ENCODE data around the gene CCDC47.

Gene CCDC47

DNA sequence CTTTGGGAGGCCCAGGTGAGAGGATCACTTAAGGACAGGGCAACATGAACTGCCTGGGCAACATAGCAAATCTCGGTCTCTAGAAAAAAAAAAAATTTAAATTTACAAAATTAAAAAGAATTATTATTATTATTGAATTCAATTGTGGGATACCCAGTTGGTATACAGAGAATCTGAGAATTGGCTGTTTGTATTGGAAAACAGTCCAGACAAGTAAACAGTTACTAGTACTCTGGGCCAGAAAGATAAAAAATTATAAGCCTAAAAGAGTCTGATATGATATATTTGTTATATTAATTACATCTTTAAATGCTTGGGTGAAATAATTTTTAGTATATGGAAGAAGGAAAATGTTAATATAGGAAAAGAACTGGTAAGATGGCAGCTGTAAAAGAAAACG lies 15.0 kb downstream of the CCDC47 start:
- DNase-seq (ENCODE audit: low read depth) = no peak
- no peak overlapping the region for H3K4me3 ChIP-seq (ENCODE audit: low read depth, low read length)
- TF ChIP-seq, protein P1, sequence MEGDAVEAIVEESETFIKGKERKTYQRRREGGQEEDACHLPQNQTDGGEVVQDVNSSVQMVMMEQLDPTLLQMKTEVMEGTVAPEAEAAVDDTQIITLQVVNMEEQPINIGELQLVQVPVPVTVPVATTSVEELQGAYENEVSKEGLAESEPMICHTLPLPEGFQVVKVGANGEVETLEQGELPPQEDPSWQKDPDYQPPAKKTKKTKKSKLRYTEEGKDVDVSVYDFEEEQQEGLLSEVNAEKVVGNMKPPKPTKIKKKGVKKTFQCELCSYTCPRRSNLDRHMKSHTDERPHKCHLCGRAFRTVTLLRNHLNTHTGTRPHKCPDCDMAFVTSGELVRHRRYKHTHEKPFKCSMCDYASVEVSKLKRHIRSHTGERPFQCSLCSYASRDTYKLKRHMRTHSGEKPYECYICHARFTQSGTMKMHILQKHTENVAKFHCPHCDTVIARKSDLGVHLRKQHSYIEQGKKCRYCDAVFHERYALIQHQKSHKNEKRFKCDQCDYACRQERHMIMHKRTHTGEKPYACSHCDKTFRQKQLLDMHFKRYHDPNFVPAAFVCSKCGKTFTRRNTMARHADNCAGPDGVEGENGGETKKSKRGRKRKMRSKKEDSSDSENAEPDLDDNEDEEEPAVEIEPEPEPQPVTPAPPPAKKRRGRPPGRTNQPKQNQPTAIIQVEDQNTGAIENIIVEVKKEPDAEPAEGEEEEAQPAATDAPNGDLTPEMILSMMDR (IDR thresholded peaks at IDR 0.05; ENCODE audit: low read depth, low read length, missing control alignments) = no peak

DNA sequence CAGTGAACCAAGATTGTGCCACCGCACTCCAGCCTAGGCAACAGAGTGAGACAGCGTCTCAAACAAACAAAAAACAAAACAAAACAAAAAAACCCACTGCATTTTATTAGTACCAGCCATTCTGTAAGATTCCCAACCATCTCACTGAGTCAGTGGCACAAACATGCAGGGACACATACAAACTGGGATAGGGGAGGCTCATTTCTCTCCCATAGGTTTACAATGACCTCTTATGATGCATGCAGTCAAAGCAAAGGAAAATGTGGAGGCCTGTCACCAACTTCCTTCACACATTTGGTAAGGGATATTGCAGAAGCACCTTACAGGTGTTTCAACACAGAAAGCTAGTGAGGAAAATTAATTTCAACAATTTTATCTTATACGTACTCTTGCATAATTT lies 19.4 kb downstream of the CCDC47 start:
- TF ChIP-seq, protein P1 (IDR thresholded peaks at IDR 0.05; ENCODE audit: low read depth, low read length, missing control alignments) = no peak
- no peak for DNase-seq (ENCODE audit: low read depth)
- no peak overlapping the region for H3K4me3 ChIP-seq (ENCODE audit: low read depth, low read length)

DNA sequence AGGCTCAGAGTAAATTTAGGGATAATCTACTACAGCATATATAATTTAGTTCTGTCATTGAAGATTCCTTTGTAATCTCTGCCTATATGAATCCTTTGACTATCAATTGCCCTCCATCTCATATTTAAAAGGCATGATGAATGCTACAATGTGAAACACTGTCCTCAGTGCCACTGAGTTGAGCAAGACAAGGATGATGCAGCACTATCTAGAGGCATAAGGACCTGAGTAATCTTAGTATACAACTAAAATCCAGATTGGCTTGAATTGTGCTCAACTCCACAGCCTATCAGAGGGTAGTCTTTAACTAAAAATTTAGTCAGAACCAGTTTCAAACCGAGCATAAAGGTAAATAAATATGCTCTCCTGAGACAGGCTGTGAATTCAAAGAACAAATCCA lies 20.2 kb downstream of the CCDC47 start:
- no peak overlapping the region for H3K4me3 ChIP-seq (ENCODE audit: low read depth, low read length)
- TF ChIP-seq, protein P1 (IDR thresholded peaks at IDR 0.05; ENCODE audit: low read depth, low read length, missing control alignments) = no peak
- DNase-seq (ENCODE audit: low read depth) = no peak

DNA sequence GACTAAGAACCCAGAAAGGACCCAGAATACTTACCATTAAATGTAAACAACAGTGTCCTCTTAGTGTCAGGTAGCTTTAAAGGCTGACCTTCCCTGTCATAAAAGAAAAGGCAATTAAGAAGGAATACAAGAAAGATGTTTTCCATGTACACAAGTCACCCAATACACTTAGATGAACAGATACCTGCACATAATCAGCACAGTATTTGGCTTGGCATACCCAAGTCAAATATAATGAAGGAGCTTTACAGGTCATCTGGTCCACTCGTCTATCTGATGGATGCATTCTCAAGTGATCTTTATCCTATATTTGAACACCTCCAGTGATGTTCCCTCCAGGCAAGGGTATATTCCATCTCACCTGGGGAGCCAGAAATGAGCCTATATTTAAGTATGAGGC lies 20.7 kb downstream of the CCDC47 start:
- TF ChIP-seq, protein P1 (IDR thresholded peaks at IDR 0.05; ENCODE audit: low read depth, low read length, missing control alignments) = no peak
- DNase-seq (ENCODE audit: low read depth) = no peak
- H3K4me3 ChIP-seq (ENCODE audit: low read depth, low read length) = no peak overlapping the region

DNA sequence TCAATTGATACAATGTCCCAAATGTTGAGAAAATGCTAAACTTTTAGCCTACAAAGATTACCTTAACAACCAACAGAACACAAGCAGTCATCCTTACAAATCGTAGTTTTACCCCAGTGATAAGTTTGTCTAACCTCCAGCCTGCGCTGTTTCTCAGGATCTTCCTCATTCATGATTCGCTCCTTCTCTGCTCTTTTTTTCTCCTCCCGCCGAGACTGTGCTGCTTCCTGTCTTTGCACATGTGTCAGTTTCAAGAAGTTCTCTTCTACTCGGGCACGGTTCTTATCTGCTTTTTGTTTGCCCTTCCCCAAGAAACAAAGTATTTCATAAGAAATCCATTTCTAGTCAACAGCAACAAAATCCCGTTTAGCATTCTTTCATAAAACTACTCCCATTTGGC lies 21.6 kb downstream of the CCDC47 start:
- TF ChIP-seq, protein P1 (IDR thresholded peaks at IDR 0.05; ENCODE audit: low read depth, low read length, missing control alignments) = no peak
- DNase-seq (ENCODE audit: low read depth) = no peak
- no peak overlapping the region for H3K4me3 ChIP-seq (ENCODE audit: low read depth, low read length)

DNA sequence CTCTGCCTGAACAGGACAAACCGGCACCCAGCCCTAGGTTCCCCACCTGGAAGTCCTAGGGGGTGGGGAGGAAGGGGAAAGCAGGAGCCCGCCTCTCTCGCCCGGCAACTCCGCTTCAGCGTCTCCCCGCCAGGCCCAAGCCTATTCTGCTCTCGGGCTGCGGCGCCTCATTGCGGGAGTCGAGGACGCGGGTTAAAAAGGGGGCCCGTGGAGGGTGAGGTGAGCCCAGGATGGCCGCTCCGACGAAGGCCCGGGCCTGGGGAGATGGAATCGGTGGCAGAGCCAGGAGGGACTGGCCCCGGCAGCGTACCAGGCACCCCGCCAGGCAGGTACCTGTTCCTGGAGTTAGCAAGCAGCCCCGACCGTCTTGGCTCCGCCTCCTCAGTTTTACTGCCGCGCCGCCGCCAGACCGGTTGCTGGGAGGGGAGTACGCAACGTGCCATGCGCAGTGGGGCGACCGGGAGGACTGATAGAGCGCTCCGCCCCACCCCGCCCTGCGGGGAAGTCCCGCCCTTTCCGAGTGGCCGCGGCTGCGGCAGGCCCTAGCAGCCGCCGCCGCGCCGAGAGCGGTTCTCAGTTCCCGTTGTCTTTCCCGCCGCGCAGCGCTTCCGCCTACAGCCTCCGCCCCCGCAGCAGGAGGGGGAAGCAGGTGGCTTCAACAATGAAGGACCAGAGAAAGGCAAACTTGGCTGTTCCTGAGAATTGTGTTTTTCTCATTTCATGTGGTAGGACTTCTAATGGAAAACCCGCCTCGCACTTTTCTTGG lies 31.8 kb downstream of the CCDC47 start, which contains the start of gene STRADA:
Gene STRADA, minus strand, starts transcription at position 392 of the 766 bp plus-strand sequence. CDS start 13,430 bp downstream, outside the sequence.
- peak; percentile 97 for DNase-seq (ENCODE audit: low read depth)
- TF ChIP-seq, protein P1 (IDR thresholded peaks at IDR 0.05; ENCODE audit: low read depth, low read length, missing control alignments) = no peak
- peak within 1 kb of the TSS; percentile 66 for H3K4me3 ChIP-seq (ENCODE audit: low read depth, low read length)

DNA sequence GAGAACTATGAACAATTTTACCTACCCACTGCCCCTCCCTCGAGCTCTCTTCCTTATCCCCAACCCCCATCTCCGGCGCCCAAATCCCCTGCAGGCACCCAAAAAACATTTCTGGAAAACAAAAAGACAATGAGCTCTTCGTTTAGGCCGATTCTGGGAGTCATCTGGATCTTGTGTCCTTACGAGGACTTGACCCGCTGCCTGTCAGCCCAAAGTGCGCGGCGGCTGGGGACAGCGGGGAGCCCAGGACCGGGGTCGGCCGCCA lies 32.3 kb downstream of the CCDC47 start:
- H3K4me3 ChIP-seq (ENCODE audit: low read depth, low read length) = peak overlapping the region; percentile 66
- TF ChIP-seq, protein P1 (IDR thresholded peaks at IDR 0.05; ENCODE audit: low read depth, low read length, missing control alignments) = no peak
- DNase-seq (ENCODE audit: low read depth) = no peak
